ENCODE data around the gene LCNL1. TPM values are rescaled to one million over a fixed set of nuclear protein-coding genes. Genes with fewer than 3 reads are reported as not detected.

Gene LCNL1
- total and polyA plus RNA-seq, 2 of the 13 experiments (the other 11 are each of a cell fraction or from before 2014, with no cell fraction given), result not detected

GRCh38 chr9:137001857-137002645, 19.3 kb downstream of the LCNL1 start:
- DNase-seq (ENCODE audit: low spot score) (peak; percentile 51), ATAC-seq (peak; percentile 58), FAIRE-seq (no peak)
- H3K9ac ChIP-seq (ENCODE audit: insufficient read depth, low read depth, low read length), result peak overlapping the region; percentile 29; the same call in 1 of the 2 replicates
- H3K4me2 ChIP-seq (ENCODE audit: low read depth, low read length), result peak overlapping the region; percentile 77
- peaks cover 4% of the 10 kb centered on the region; the same call in 1 of the 2 replicates for H3K9me3 ChIP-seq (ENCODE audit: low read length)
- BruUV-seq (replicated peaks), result no TSS peak
- peak overlapping the region; percentile 22 for H3K27ac ChIP-seq (ENCODE audit: extremely low read length, insufficient read depth, low read length)
- no peaks in the 10 kb centered on the region for H3K27me3 ChIP-seq (ENCODE audit: control insufficient read depth in 1 of 2, insufficient read depth in 2 of 2, low read length in 2 of 2)
- H3K79me2 ChIP-seq (ENCODE audit: insufficient read depth, low read length), result no peaks in the 10 kb centered on the region
- intact Hi-C loops (cut with micrococcal nuclease; ENCODE audit: unreplicated experiment), result no loop called here
- peak overlapping the region in 1 of 3 experiments; percentile 61; a peak in 2 of 6 replicates for H3K4me3 ChIP-seq (replicated peaks in 1 of 3; ENCODE audit: insufficient read depth in 1 of 3, low read depth in 2 of 3, low read length in 3 of 3)
- in situ Hi-C loops (cut with HindIII; ENCODE audit: extremely low pct_ligation_motif_present, low pct_unique_long_range_greater_than_20kb), result no loop called here
- no peaks in the 10 kb centered on the region for H4K20me1 ChIP-seq (ENCODE audit: insufficient read depth, low read length)
- no peaks in the 10 kb centered on the region for H3K36me3 ChIP-seq (replicated peaks in 1 of 2; ENCODE audit: control insufficient read depth in 1 of 2, insufficient read depth in 2 of 2, low read length in 2 of 2)
- H3K4me1 ChIP-seq (ENCODE audit: insufficient read depth, low read length), result peaks cover 47% of the 10 kb centered on the region
- H2AFZ ChIP-seq (ENCODE audit: low read length), result peak overlapping the region; percentile 6
- CTCF ChIA-PET (ENCODE audit: low intra/inter-chr PET ratio, low total read pairs), result no interaction called here
- WGBS (ENCODE audit: low lambda C conversion rate), result 18% methylated on average over 17 of the region's 20 CpGs
- POLR2A ChIA-PET, result interaction anchor here (0.8 to 3.5 kb wide), 5 partner anchors 9 to 57 kb away, joined by 3 to 22 read pairs (median 6); partner anchors contain the start of genes C8G, FBXW5 and PAXX
- TF ChIP-seq ZFX (CRISPR knock-in tag; IDR thresholded peaks at IDR 0.05; ENCODE audit: low read depth) (no peak), ZNF33B (CRISPR knock-in tag; IDR thresholded peaks at IDR 0.05) (no peak), HHEX (CRISPR knock-in tag; IDR thresholded peaks at IDR 0.05) (no peak), ARID2 (CRISPR knock-in tag; IDR thresholded peaks at IDR 0.05; ENCODE audit: borderline replicate concordance) (no peak), SRSF1 (optimal IDR thresholded peaks at IDR 0.05; ENCODE audit: low read depth, low read length) (no peak), HNF4A (CRISPR knock-in tag; IDR thresholded peaks at IDR 0.05) (peak; percentile 75), CTCF (CRISPR knock-in tag; IDR thresholded peaks at IDR 0.05) (0 out of 2 replicates have a peak, but pooled peaks have one; percentile 7), EZH2 (conservative IDR thresholded peaks at IDR 0.05; ENCODE audit: low read depth, low read length) (no peak), ZNF263 (CRISPR knock-in tag; IDR thresholded peaks at IDR 0.05) (no peak), TFDP2 (CRISPR knock-in tag; IDR thresholded peaks at IDR 0.05) (0 out of 2 replicates have a peak, but pooled peaks have one; percentile 36), ZNF3 (CRISPR knock-in tag; IDR thresholded peaks at IDR 0.05) (no peak), ZNF644 (CRISPR knock-in tag; IDR thresholded peaks at IDR 0.05; ENCODE audit: low read depth) (0 out of 2 replicates have a peak, but pooled peaks have one; percentile 27), HOXD1 (CRISPR knock-in tag; IDR thresholded peaks at IDR 0.05) (no peak), ZSCAN29 (CRISPR knock-in tag; conservative IDR thresholded peaks at IDR 0.05) (no peak), ZNF768 (CRISPR knock-in tag; IDR thresholded peaks at IDR 0.05) (0 out of 2 replicates have a peak, but pooled peaks have one; percentile 40), E2F5 (CRISPR knock-in tag; conservative IDR thresholded peaks at IDR 0.05) (no peak), KLF12 (CRISPR knock-in tag; IDR thresholded peaks at IDR 0.05; ENCODE audit: borderline replicate concordance) (no peak), SSRP1 (CRISPR knock-in tag; IDR thresholded peaks at IDR 0.05) (no peak), JUNB (CRISPR knock-in tag; IDR thresholded peaks at IDR 0.05; ENCODE audit: borderline replicate concordance) (no peak), TEAD3 (CRISPR knock-in tag; optimal IDR thresholded peaks at IDR 0.05; ENCODE audit: borderline replicate concordance) (peak; percentile 55), ZNF251 (CRISPR knock-in tag; IDR thresholded peaks at IDR 0.05) (no peak), MXD3 (CRISPR knock-in tag; IDR thresholded peaks at IDR 0.05) (0 out of 2 replicates have a peak, but pooled peaks have one; percentile 41)
